Right lung (tissue), 10 donors: Measurements from ENCODE around the gene SYN1. TPM values are rescaled to one million over a fixed set of nuclear protein-coding genes. Genes with fewer than 3 reads are reported as not detected.
"Not testable (repeated sequence)": the region's sequence is repeated elsewhere in the genome, so short reads cannot be mapped to it uniquely, and the experiment has no call there.

Source experiments
- DNase-seq, 2 donors: peaks; one replicate each; pipeline ENCODE4 v3.0.0-alpha.2; 2013
- long read RNA-seq, 8 donors: transcript quantifications; one replicate each; lab custom pipeline, GENCODE V29; 2026
- polyA plus RNA-seq, 5 donors: library from polyadenylated mRNA; unstranded; fragments of 120-200 nt; gene quantifications; one replicate each; pipeline versions ENCODE4 v1.2.1 to v1.2.3, GENCODE V29; 2013; ENCODE audit warnings: inconsistent platforms in 1 of 5, low replicate concordance in 1 of 5; ENCODE audit not compliant: insufficient read length in 5 of 5, insufficient read depth in 1 of 5

Gene SYN1
- 1 to 10 TPM; 4.8 to 7.6 (median 5.3) TPM for polyA plus RNA-seq
- long read RNA-seq, donor 1, partial matches to known transcripts, result 379 of 379 reads
- long read RNA-seq, donor 1, other reads (novel, unspliced or antisense), result 0 of 379 reads
- long read RNA-seq, donor 2, partial matches to known transcripts, result 199 of 199 reads
- long read RNA-seq, donor 2, other reads (novel, unspliced or antisense), result 0 of 199 reads
- long read RNA-seq, donor 3, partial matches to known transcripts, result 266 of 271 reads
- long read RNA-seq, donor 3, other reads (novel, unspliced or antisense), result 5 of 271 reads
- long read RNA-seq, donor 4, partial matches to known transcripts, result 204 of 204 reads
- long read RNA-seq, donor 4, other reads (novel, unspliced or antisense), result 0 of 204 reads
- long read RNA-seq, donor 5, partial matches to known transcripts, result 311 of 311 reads
- long read RNA-seq, donor 5, other reads (novel, unspliced or antisense), result 0 of 311 reads
- long read RNA-seq, donor 6, partial matches to known transcripts, result 331 of 331 reads
- long read RNA-seq, donor 6, other reads (novel, unspliced or antisense), result 0 of 331 reads
- long read RNA-seq, donor 7, partial matches to known transcripts, result 380 of 380 reads
- long read RNA-seq, donor 7, other reads (novel, unspliced or antisense), result 0 of 380 reads
- long read RNA-seq, donor 8, partial matches to known transcripts, result 141 of 141 reads
- long read RNA-seq, donor 8, other reads (novel, unspliced or antisense), result 0 of 141 reads

- DNase-seq, result peak; percentile 80 to 81
Measured at GRCh38 chrX:47619486-47620302, at the start of gene SYN1. TSS of gene SYN1 (minus strand) at chrX:47619857. CDS start at chrX:47619728, 129 bp downstream.

- not testable (repeated sequence) for DNase-seq
Measured at GRCh38 chrX:47665797-47666196, 46.1 kb upstream of the SYN1 start.

- DNase-seq, result no peak
Measured at GRCh38 chrX:47664737-47665136, 45.1 kb upstream of the SYN1 start.

GRCh38 chrX:47662144-47662657 is 42.5 kb upstream of the SYN1 start:
- DNase-seq, result no peak

- DNase-seq, result no peak
Measured at GRCh38 chrX:47661539-47661938, 41.9 kb upstream of the SYN1 start.

- no peak for DNase-seq
Measured at GRCh38 chrX:47659421-47659726, 39.7 kb upstream of the SYN1 start.

- DNase-seq, result peak; percentile 90 to 92
Measured at GRCh38 chrX:47658684-47659420, 39.2 kb upstream of the SYN1 start, which contains the start of gene UXT. TSS of gene UXT (minus strand) at chrX:47659180. CDS start at chrX:47658927, 253 bp downstream.

GRCh38 chrX:47658301-47658683 is 38.6 kb upstream of the SYN1 start:
- no peak for DNase-seq

GRCh38 chrX:47651043-47651905 is 31.6 kb upstream of the SYN1 start:
- DNase-seq, result no peak

GRCh38 chrX:47650164-47651042 is 30.7 kb upstream of the SYN1 start, which contains the start of gene ELK1:
TSS of gene ELK1 (minus strand) at chrX:47650563. CDS start at chrX:47641441, 9,122 bp downstream.
- peak; percentile 93 to 96 for DNase-seq

GRCh38 chrX:47649781-47650163 is 30.1 kb upstream of the SYN1 start:
- no peak for DNase-seq

- no peak for DNase-seq
Measured at GRCh38 chrX:47649271-47649670, 29.6 kb upstream of the SYN1 start.

- DNase-seq, result no peak
Measured at GRCh38 chrX:47648376-47648775, 28.7 kb upstream of the SYN1 start.

GRCh38 chrX:47646636-47647035 is 27.0 kb upstream of the SYN1 start:
- no peak for DNase-seq

GRCh38 chrX:47645530-47645929 is 25.9 kb upstream of the SYN1 start:
- DNase-seq, result no peak

GRCh38 chrX:47644557-47645091 is 25.0 kb upstream of the SYN1 start:
- no peak for DNase-seq

GRCh38 chrX:47643926-47644325 is 24.3 kb upstream of the SYN1 start:
- DNase-seq, result no peak

GRCh38 chrX:47638816-47639215 is 19.2 kb upstream of the SYN1 start:
- no peak for DNase-seq
